Muscle of leg (tissue), 11 donors: ENCODE measurements around the gene CCDC183. TPM values are rescaled to one million over a fixed set of nuclear protein-coding genes. Genes with fewer than 3 reads are reported as not detected.
"Not testable (repeated sequence)": the region's sequence is repeated elsewhere in the genome, so short reads cannot be mapped to it uniquely, and the experiment has no call there.

Source experiments
- DNase-seq: peaks from one replicate; pipeline ENCODE4 v3.0.0; 2013
- H3K27ac ChIP-seq: one replicate; pipeline ENCODE4 v1.5.1; 2013; ENCODE audit warnings: mild to moderate bottlenecking, low read length, control low read depth
- H3K27me3 ChIP-seq: one replicate; pipeline ENCODE4 v1.6.1; 2013; ENCODE audit warnings: low read length; ENCODE audit not compliant: control insufficient read depth, insufficient read depth
- H3K36me3 ChIP-seq: one replicate; pipeline ENCODE4 v1.6.1; 2013; ENCODE audit warnings: low read length; ENCODE audit not compliant: control insufficient read depth, insufficient read depth
- H3K4me1 ChIP-seq: one replicate; pipeline ENCODE4 v1.6.1; 2013; ENCODE audit warnings: low read length; ENCODE audit not compliant: control insufficient read depth, insufficient read depth
- H3K4me3 ChIP-seq: one replicate; pipeline ENCODE4 v1.5.1; 2013; ENCODE audit warnings: low read length, control low read depth
- H3K9me3 ChIP-seq: replicated peaks from 2 replicates; pipeline ENCODE4 v1.6.1; 2013; ENCODE audit warnings: low read depth, low read length; ENCODE audit not compliant: control insufficient read depth
- WGBS: methylation state at CpG from one replicate; pipeline ENCODE4 v1.1.5; 2013; ENCODE audit warnings: missing lambda C conversion rate; ENCODE audit not compliant: insufficient coverage; 5-methylcytosine and 5-hydroxymethylcytosine counted together
- polyA plus RNA-seq, 8 donors: library from polyadenylated mRNA; unstranded; fragments of 120-200 nt; gene quantifications; one replicate each; pipeline versions ENCODE4 v1.2.1 to v1.2.3, GENCODE V29; 2013; ENCODE audit warnings: inconsistent platforms in 1 of 8, low replicate concordance in 1 of 8; ENCODE audit not compliant: insufficient read length in 8 of 8, insufficient read depth in 1 of 8
- total RNA-seq: library from RNA; stranded (reverse); fragments of 120-200 nt; gene quantifications from one replicate; pipeline ENCODE4 v1.2.4, GENCODE V29; 2013

CCDC183 gene
- total and polyA plus RNA-seq, 9 donors = 0.84 to 4.6 (median 2.1) TPM

DNA sequence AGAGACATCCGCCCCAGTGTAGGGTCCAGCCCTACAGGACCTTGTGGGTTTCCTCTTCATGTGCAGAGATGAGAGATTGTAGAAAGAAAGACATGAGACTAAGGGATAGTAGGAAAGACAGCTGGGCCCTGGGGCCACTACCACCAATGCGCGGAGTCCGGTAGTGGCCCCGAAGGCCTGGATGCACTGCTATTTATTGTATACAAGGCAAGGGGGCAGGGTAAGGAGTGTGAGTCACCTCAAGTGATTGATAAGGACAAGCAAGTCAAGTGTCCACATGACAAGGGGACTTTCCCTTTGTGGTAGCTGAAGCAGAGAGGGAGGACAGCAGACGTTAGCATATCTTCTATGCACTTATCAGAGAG lies 11.2 kb upstream of the CCDC183 start:
- Histone ChIP-seq H3K36me3 (no peaks in the 10 kb centered on the region), H3K27ac (no peak overlapping the region), H3K9me3 (no peaks in the 10 kb centered on the region), H3K4me1 (peaks cover 5% of the 10 kb centered on the region), H3K27me3 (peaks cover 10% of the 10 kb centered on the region), H3K4me3 (no peak overlapping the region)
- 91% methylated on average over 5 of the region's 6 CpGs for WGBS
- DNase-seq = no peak

DNA sequence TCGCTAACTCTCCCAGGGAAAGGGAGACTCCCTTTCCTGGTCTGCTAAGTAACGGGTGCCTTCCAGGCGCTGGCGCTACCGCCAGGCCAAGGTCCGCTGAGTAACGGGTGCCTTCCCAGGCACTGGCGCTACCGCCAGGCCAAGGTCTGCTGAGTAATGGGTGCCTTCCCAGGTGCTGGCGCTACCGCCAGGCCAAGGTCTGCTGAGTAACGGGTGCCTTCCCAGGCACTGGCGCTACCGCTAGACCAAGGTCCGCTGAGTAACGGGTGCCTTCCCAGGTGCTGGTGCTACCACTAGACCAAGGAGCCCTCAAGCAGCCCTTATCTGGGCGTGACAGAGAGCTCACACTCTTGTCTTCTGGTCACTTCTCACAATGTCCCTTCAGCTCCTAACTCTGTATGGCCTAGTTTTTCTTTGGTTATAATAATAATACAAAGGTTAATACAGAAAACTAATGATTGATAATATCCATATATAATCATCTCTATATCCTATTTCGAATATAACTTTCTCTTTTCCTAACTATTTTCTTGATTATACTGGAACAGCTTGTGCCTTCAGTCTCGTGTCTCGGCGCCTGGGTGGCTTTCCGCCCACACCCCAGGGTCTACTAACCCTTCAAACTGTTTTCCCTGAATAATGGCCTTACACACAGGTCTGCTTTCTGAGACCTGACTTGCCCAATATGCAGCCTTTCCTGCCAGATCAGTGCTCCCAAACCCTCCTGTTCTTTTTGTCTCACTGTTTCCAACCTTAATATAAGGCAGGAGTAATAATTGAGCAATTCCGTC lies 10.4 kb upstream of the CCDC183 start:
- H3K4me3 ChIP-seq, H3K9me3 ChIP-seq, DNase-seq, H3K4me1 ChIP-seq, H3K27ac ChIP-seq, H3K27me3 ChIP-seq, H3K36me3 ChIP-seq: not testable (repeated sequence)
- 81% methylated on average over 13 of the region's 23 CpGs for WGBS

DNA sequence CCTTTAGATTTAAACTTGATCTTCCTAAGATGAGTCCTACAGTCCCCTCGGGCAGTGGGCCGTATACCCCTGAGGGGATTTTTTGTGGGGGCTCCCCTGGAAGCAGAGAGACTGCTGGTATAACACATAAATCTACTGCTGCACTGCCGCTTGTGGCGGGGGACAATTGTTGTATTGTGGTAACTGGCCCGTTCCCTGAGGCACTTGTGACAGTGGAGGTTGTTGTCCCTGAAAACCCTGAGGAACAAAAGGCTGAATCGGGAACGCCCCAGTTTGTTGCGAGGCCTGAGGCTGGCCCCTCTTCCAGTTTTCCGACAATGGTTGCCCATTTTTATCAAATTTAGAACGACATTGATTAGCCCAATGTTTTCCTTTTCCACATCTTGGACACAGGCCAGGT lies 9.7 kb upstream of the CCDC183 start:
- Histone ChIP-seq H3K27me3 (peaks cover 1% of the 10 kb centered on the region), H3K4me1 (peaks cover 8% of the 10 kb centered on the region)
- WGBS = 70% methylated on average over 7 of the region's 10 CpGs

DNA sequence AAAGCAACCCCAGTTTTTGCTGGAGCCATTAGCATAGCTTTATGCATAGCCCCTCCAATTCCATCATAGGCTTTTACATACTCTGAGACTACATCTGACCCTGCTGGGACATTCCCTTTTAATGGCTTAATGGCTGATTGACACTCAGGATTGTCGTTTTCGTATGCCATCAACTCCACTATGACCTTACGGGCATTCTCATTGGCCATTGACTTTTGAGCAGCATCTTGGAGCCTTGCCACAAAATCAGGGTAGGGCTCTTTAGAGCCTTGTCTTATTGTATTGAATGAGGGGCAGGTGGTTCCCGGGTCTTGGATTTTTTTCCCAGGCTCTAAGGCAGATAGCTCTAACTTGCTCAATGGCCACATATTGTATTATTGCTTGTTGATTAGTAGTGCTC lies 9.2 kb upstream of the CCDC183 start:
- not testable (repeated sequence) for H3K27me3 ChIP-seq, DNase-seq, H3K9me3 ChIP-seq, H3K4me3 ChIP-seq, H3K27ac ChIP-seq, H3K36me3 ChIP-seq
- peaks cover 13% of the 10 kb centered on the region for H3K4me1 ChIP-seq
- 0% methylated on average over 2 of the region's 4 CpGs for WGBS

More for the DNA sequence above, 9.7 kb upstream of the CCDC183 start:
- H3K4me3 ChIP-seq = no peak overlapping the region
- H3K27ac ChIP-seq = no peak overlapping the region
- DNase-seq = no peak
- H3K9me3 ChIP-seq = no peaks in the 10 kb centered on the region
- no peaks in the 10 kb centered on the region for H3K36me3 ChIP-seq

DNA sequence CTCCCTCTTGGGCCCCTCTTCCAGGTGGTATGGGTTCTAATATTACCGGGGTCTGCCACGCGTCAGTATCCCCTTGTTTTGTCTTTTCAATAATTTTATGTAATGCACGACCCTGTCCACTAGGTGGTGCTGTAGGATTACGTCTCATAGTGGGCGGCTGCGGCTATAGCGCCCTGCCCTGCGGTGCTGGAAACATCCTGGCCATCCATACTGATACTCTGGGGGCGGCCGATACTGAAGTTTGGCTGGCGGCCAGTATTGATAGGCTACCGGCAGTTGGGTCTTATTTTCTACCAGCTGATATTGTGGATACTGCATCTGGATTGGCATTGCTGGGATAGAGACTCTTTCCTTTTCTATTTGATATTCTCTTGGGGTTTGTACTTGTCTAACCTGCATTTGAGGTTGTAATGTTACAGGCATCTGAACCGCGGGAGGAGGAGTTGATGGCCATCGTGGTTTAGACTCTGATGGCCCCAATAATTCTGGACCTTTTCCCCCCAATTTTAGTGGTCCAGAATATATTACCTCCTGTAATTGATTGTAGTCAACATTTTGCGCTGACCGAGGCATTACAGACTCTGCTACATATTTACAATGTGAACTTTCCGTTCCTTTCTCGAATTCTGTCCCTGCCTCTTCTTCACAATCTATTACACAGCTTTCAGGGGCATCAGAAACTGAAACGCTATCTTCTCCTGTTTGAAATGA lies 8.3 kb upstream of the CCDC183 start:
- peak; percentile 78 for DNase-seq
- Histone ChIP-seq H3K4me3 (no peak overlapping the region), H3K27ac (no peak overlapping the region), H3K36me3 (peaks cover 4% of the 10 kb centered on the region), H3K4me1 (peaks cover 19% of the 10 kb centered on the region), H3K9me3 (no peaks in the 10 kb centered on the region), H3K27me3 (no peaks in the 10 kb centered on the region)
- 23% methylated on average over 13 of the region's 21 CpGs for WGBS

DNA sequence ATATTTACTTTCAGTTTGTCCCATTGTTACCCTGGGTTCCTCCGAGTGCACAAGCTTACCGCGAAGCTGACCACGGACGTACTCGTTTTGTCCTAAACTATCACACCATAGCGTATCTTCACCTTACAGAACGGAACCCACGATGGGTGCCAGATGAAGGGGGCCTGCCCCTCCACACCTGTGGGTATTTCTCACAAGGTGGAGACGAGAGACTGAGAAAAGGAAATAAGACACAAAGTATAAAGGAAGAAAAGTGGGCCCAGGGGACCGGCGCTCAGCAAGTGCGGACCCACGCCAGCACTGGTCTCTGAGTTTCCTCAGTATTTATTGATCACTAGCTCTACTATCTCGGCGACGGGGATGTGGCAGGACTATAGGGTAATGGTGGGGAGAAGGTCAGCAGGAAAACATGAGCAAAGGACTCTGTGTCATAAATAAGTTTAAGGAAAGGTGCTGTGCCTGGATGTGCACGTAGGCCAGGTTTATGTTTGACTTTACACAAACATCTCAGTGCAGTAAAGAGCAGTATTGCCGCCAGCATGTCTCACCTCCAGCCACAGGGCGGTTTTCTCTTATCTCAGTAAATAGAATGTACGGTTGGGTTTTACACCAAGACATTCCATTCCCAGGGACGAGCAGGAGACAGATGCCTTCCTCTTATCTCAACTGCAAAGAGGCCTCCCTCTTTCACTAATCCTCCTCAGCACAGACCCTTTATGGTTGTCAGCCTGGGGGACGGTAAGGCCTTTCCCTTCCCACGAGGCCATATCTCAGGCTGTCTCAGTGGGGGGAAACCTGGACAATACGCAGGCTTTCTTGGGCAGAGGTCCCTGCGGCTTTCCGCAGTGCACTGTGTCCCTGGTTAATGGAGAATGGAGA lies 7.3 kb upstream of the CCDC183 start:
- not testable (repeated sequence) for H3K9me3 ChIP-seq, DNase-seq, H3K36me3 ChIP-seq, H3K4me3 ChIP-seq, H3K27ac ChIP-seq, H3K27me3 ChIP-seq
- WGBS = 84% methylated on average over 13 of the region's 27 CpGs
- H3K4me1 ChIP-seq = peaks cover 19% of the 10 kb centered on the region

DNA sequence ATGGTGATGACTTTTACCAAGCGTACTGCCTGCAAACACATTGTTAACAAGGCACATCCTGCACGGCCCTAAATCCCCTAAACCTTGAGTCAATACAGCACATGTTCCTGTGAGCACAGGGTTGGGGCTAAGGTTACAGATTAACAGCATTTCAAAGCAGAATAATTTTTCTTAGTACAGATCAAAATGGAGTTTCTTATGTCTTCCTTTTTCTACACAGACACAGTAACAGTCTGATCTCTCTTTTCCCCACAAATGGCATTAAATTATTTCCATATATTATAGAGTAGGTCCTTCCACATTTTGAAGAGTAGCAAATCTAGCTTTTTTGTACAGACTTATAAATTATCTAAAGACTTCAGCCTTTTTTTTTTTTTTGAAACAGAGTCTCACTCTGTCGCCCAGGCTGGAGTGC lies 6.6 kb upstream of the CCDC183 start:
- peaks cover 4% of the 10 kb centered on the region for H3K36me3 ChIP-seq
- no peak for DNase-seq
- H3K4me3 ChIP-seq = no peak overlapping the region
- no peaks in the 10 kb centered on the region for H3K27me3 ChIP-seq
- no peak overlapping the region for H3K27ac ChIP-seq
- no peaks in the 10 kb centered on the region for H3K9me3 ChIP-seq
- peaks cover 19% of the 10 kb centered on the region for H3K4me1 ChIP-seq
- no CpG with 5 or more reads among the region's 3 CpGs for WGBS

DNA sequence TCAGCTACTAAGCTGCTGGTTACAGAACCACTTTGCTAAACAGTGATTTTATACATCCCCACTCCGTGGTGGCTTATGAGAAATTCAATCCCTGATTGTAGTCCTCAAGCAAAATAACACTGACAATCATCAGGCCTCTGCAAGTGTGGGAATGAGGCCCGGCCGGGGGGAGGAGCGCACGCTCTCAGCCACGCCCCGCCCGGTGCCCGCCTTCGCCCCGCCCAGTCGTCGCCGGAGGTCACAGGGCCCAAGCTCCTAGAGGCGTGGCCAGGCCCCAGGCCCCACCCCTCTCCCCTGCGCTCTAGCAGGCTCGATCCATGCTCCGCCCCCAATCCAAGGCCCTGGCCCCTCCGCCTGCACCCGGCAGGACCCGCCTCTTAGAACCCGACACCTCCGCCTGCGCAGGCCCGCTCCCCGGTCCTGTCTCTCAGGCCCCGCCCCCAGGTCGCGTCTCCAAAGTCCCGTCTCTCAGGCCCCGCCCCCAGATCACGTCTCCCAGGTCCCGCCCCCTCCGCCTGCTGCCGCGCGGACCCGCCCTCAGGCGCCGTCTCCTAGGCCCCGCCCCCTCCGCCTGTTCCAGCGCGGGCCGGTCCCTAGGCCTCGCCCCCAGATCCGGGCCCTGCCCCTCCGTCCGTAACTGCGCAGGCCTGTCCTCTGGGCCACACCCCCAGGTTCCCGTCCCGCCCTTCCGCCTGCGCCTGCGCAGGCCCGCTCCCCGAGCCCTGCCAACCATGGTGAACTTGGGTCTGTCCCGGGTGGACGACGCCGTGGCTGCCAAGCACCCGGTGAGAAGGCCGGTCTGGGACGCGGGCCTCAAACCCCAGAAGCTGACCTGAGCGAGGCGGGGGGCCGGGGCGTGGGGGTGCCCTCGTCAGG lies 5.3 kb upstream of the CCDC183 start, which contains the start of gene TMEM141:
TMEM141 (plus strand) TSS at position 705 of the 876 bp plus-strand sequence; CDS start at position 732, 27 bp downstream.
- peak within 1 kb of the TSS; percentile 89 for H3K4me3 ChIP-seq
- peak within 1 kb of the TSS; percentile 94 for H3K27ac ChIP-seq
- H3K4me1 ChIP-seq = peaks cover 24% of the 10 kb centered on the region
- peak; percentile 99 for DNase-seq
- H3K36me3 ChIP-seq = peaks cover 4% of the 10 kb centered on the region
- 0% methylated on average over 66 of the region's 70 CpGs for WGBS
- H3K9me3 ChIP-seq = no peaks in the 10 kb centered on the region
- peaks cover 5% of the 10 kb centered on the region for H3K27me3 ChIP-seq

DNA sequence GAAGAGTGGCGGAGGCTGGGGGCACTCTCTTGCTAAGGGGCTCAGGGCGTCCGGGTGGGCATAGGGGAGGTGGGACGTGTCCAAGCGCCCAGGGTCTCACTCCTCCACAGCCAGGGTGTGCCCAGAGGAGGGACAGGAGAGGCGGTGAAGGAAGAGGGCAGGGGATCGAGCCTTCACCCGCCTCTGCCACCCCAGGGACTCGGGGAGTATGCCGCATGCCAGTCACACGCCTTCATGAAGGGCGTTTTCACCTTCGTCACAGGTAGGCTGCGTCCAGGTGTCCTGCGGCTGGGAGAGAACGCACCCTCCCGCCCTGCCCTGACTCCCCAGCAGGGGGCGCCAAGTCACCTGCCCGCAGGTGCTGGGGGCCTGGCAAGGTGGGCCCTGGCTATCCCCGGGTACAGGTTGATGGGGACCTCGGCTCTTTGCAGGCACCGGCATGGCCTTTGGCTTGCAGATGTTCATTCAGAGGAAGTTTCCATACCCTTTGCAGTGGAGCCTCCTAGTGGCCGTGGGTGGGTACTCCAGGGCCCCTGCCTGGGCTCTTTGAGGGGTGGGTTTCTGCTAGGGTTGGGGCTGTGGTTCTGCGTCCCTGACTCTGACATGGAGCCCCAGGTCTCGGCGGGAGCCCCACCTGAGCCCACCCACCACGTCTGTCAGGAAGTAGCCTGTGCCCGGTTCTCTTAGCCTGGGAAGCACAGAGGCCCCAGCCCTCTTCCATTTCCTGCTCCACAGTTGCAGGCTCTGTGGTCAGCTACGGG lies 4.4 kb upstream of the CCDC183 start:
- Histone ChIP-seq H3K4me1 (peaks cover 29% of the 10 kb centered on the region), H3K4me3 (peak overlapping the region; percentile 89)

More for the DNA sequence above, 4.4 kb upstream of the CCDC183 start:
- Histone ChIP-seq H3K9me3 (no peaks in the 10 kb centered on the region), H3K27ac (peak overlapping the region; percentile 94), H3K27me3 (peaks cover 10% of the 10 kb centered on the region), H3K36me3 (peaks cover 4% of the 10 kb centered on the region)
- 4% methylated on average over 18 of the region's 29 CpGs for WGBS
- no peak for DNase-seq
